Measurements from ENCODE around the gene CNMD.

Gene CNMD

DNA sequence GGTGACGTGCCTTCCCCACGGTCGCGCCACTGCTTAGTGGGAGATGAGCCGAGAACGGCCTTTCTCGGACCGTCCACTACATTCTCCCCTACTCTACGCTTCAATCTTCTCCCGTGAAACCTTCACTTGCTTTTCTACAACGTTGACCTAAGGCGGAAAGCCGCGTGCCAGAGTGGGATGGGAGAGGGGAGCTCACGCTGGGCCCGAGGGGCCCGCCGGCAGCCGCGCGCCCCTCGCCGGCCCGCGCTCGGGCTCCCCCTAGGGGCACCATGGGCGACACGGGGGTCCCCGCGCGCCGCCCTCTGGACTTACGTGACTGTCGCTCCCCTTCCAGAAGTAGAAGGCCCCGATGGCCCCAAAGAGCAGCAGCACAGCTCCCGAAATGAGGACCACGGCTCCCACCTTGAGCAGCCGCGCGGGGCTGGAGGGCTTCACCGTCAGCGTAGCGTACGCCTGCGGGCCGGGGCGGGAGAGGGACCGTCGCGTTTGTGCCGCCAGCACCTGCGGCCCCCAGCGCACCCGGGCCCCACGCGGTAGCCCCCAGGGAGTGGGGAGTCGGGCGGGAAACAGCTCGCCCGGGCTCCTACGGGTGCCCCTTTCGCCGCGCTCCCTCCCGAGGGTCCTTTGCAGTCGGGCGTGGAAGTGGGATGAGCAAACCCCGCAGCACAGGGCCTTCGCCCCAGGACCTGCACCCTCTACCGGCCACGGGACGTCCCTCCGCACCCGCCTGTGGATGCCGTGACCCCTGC lies 727 bp downstream of the CNMD start:
- TF ChIP-seq EZH2 (IDR thresholded peaks at IDR 0.05; ENCODE audit: borderline replicate concordance, low read depth, low read length, severe bottlenecking) (no peak), CTCF (IDR thresholded peaks at IDR 0.05; ENCODE audit: borderline replicate concordance, extremely low read depth, low read length, poor library complexity, severe bottlenecking) (no peak)
- H3K79me2 ChIP-seq (ENCODE audit: insufficient read depth, low read length) = no peaks in the 10 kb centered on the region
- H4K20me1 ChIP-seq (ENCODE audit: insufficient read depth, low read length) = no peaks in the 10 kb centered on the region
- H3K27me3 ChIP-seq (ENCODE audit: insufficient read depth, low read length, poor library complexity) = no peaks in the 10 kb centered on the region
- H2AFZ ChIP-seq (ENCODE audit: low read depth, low read length) = no peak overlapping the region
- H3K9me3 ChIP-seq (ENCODE audit: insufficient read depth, low read length, severe bottlenecking) = no peaks in the 10 kb centered on the region
- no peaks in the 10 kb centered on the region for H3K36me3 ChIP-seq (ENCODE audit: insufficient read depth, low read length)
- no peak overlapping the region for H3K27ac ChIP-seq (ENCODE audit: low read length)
- no peak overlapping the region for H3K9ac ChIP-seq (ENCODE audit: low read depth, low read length)
- ATAC-seq (ENCODE audit: insufficient read depth, low read depth) (no peak), DNase-seq (no peak)
- no peaks in the 10 kb centered on the region for H3K4me1 ChIP-seq (ENCODE audit: insufficient read depth, low read length)
- no peak overlapping the region for H3K4me2 ChIP-seq (ENCODE audit: insufficient read depth, low read length)
- H3K4me3 ChIP-seq (ENCODE audit: low read depth in 1 of 2, low read length in 2 of 2) = no peak overlapping the region

DNA sequence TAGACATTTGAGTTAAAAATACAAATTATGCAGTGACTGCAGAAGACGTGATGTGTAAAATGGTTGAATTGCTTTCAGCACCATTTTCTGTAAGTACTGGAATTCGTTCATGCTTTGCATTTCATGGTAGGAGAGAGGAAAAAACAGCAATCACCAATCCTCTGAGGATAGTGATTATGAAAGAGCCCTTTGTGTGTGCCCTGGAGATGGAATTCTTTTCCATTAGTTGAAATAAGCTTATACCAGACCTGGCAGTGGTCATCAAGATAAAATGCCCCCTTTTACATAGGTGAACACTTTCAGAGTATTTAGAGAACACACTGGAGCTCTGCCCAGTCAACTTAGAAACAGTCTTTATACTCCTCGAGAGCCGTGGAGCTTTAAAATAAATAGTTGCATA lies 1.7 kb downstream of the CNMD start:
- ATAC-seq (ENCODE audit: insufficient read depth, low read depth) (no peak), DNase-seq (no peak)
- H3K4me3 ChIP-seq (ENCODE audit: low read depth in 1 of 2, low read length in 2 of 2) = no peak overlapping the region
- no peaks in the 10 kb centered on the region for H4K20me1 ChIP-seq (ENCODE audit: insufficient read depth, low read length)
- no peak overlapping the region for H3K4me2 ChIP-seq (ENCODE audit: insufficient read depth, low read length)
- H3K27ac ChIP-seq (ENCODE audit: low read length) = no peak overlapping the region
- H3K79me2 ChIP-seq (ENCODE audit: insufficient read depth, low read length) = no peaks in the 10 kb centered on the region
- no peak overlapping the region for H2AFZ ChIP-seq (ENCODE audit: low read depth, low read length)
- H3K9me3 ChIP-seq (ENCODE audit: insufficient read depth, low read length, severe bottlenecking) = no peaks in the 10 kb centered on the region
- no peak for TF ChIP-seq EZH2 (IDR thresholded peaks at IDR 0.05; ENCODE audit: borderline replicate concordance, low read depth, low read length, severe bottlenecking)
- no peak for TF ChIP-seq CTCF (IDR thresholded peaks at IDR 0.05; ENCODE audit: borderline replicate concordance, extremely low read depth, low read length, poor library complexity, severe bottlenecking)
- no peaks in the 10 kb centered on the region for H3K36me3 ChIP-seq (ENCODE audit: insufficient read depth, low read length)
- no peak overlapping the region for H3K9ac ChIP-seq (ENCODE audit: low read depth, low read length)
- no peaks in the 10 kb centered on the region for H3K27me3 ChIP-seq (ENCODE audit: insufficient read depth, low read length, poor library complexity)
- H3K4me1 ChIP-seq (ENCODE audit: insufficient read depth, low read length) = no peaks in the 10 kb centered on the region

GRCh38 chr13:52737451-52737850 lies 2.2 kb downstream of the CNMD start:
- no peak for ATAC-seq (ENCODE audit: insufficient read depth, low read depth)
- H3K79me2 ChIP-seq (ENCODE audit: insufficient read depth, low read length) = no peaks in the 10 kb centered on the region
- no peak overlapping the region for H3K4me3 ChIP-seq (ENCODE audit: low read depth in 1 of 2, low read length in 2 of 2)
- H3K9ac ChIP-seq (ENCODE audit: low read depth, low read length) = no peak overlapping the region
- no peaks in the 10 kb centered on the region for H3K9me3 ChIP-seq (ENCODE audit: insufficient read depth, low read length, severe bottlenecking)
- no peaks in the 10 kb centered on the region for H3K27me3 ChIP-seq (ENCODE audit: insufficient read depth, low read length, poor library complexity)
- H4K20me1 ChIP-seq (ENCODE audit: insufficient read depth, low read length) = no peaks in the 10 kb centered on the region
- no peak overlapping the region for H3K4me2 ChIP-seq (ENCODE audit: insufficient read depth, low read length)
- no peaks in the 10 kb centered on the region for H3K4me1 ChIP-seq (ENCODE audit: insufficient read depth, low read length)
- no peak for DNase-seq
- no peak for TF ChIP-seq CTCF (IDR thresholded peaks at IDR 0.05; ENCODE audit: borderline replicate concordance, extremely low read depth, low read length, poor library complexity, severe bottlenecking)
- no peak for TF ChIP-seq EZH2 (IDR thresholded peaks at IDR 0.05; ENCODE audit: borderline replicate concordance, low read depth, low read length, severe bottlenecking)
- H3K27ac ChIP-seq (ENCODE audit: low read length) = no peak overlapping the region
- no peak overlapping the region for H2AFZ ChIP-seq (ENCODE audit: low read depth, low read length)
- no peaks in the 10 kb centered on the region for H3K36me3 ChIP-seq (ENCODE audit: insufficient read depth, low read length)

All from DND-41 (cell line).